T47D (cell line): ENCODE measurements around the gene OBI1.

ENCODE experiments used
- DNase-seq, 2 experiments: peaks; one replicate each; pipeline versions ENCODE4 v3.0.0 to v3.0.0-alpha.2; 2011 to 2012; ENCODE audit warnings: low read depth in 1 of 2, low spot score in 1 of 2
- JUND ChIP-seq: IDR thresholded peaks from 2 replicates; pipeline ENCODE4 v1.6.1; 2012; ENCODE audit warnings: low read depth
- in situ Hi-C: cut with HindIII; loops from 2 replicates; pipeline ENCODE4 v1.10.0; 2016; ENCODE audit warnings: low sequenced_read_pairs, low pct_unique_long_range_greater_than_20kb

The OBI1 gene

GRCh38 chr13:78658630-78659449, at the start of gene OBI1:
Gene OBI1, minus strand, starts transcription at chr13:78659155. Its CDS starts 35 bp downstream, at chr13:78659120.
- in situ Hi-C loops: no loop called here
- peak; percentile 69 to 86 for DNase-seq
- TF ChIP-seq JUND: no peak

- TF ChIP-seq JUND: no peak
- DNase-seq: no peak
- in situ Hi-C loops: no loop called here
These were observed 42.4 kb upstream of the OBI1 start for GRCh38 chr13:78701383-78701782.

GRCh38 chr13:78700121-78700910, 41.4 kb upstream of the OBI1 start:
- in situ Hi-C loops: no loop called here
- DNase-seq: peak in 1 of 2 experiments; percentile 12
- TF ChIP-seq JUND: no peak

GRCh38 chr13:78689011-78689410, 30.1 kb upstream of the OBI1 start:
- DNase-seq: peak in 1 of 2 experiments; percentile 22
- in situ Hi-C loops: no loop called here
- TF ChIP-seq JUND: no peak

- in situ Hi-C loops: no loop called here
- TF ChIP-seq JUND: no peak
- DNase-seq: no peak
These were observed 27.5 kb upstream of the OBI1 start for GRCh38 chr13:78686461-78686860.

GRCh38 chr13:78680576-78681350, 21.8 kb upstream of the OBI1 start:
- TF ChIP-seq JUND: no peak
- in situ Hi-C loops: no loop called here
- no peak for DNase-seq

- no peak for DNase-seq
- in situ Hi-C loops: no loop called here
- TF ChIP-seq JUND: no peak
These were observed 21.2 kb upstream of the OBI1 start for GRCh38 chr13:78680115-78680561.

- in situ Hi-C loops: no loop called here
- no peak for DNase-seq
- no peak for TF ChIP-seq JUND
These were observed 20.4 kb upstream of the OBI1 start for GRCh38 chr13:78679329-78679728.

GRCh38 chr13:78675112-78675511, 16.2 kb upstream of the OBI1 start:
- in situ Hi-C loops: no loop called here
- no peak for DNase-seq
- no peak for TF ChIP-seq JUND

- no peak for TF ChIP-seq JUND
- in situ Hi-C loops: no loop called here
- DNase-seq: no peak
These were observed 15.7 kb upstream of the OBI1 start for GRCh38 chr13:78674638-78675037.

- no peak for DNase-seq
- no peak for TF ChIP-seq JUND
- in situ Hi-C loops: no loop called here
These were observed 3.5 kb upstream of the OBI1 start for GRCh38 chr13:78662467-78662866.

- DNase-seq: no peak
- no peak for TF ChIP-seq JUND
- in situ Hi-C loops: no loop called here
These were observed 1.5 kb upstream of the OBI1 start for GRCh38 chr13:78660495-78660857.
